ENCODE data around the gene C11orf86. TPM values are rescaled to one million over a fixed set of nuclear protein-coding genes. Genes with fewer than 3 reads are reported as not detected.
A peak's percentile ranks its signal among the peaks of the same experiment; 100 is the strongest.

Gene C11orf86
- total and polyA plus RNA-seq, 2 experiments from 2014 or later, result not detected

GRCh38 chr11:66951927-66952337 is 23.2 kb upstream of the C11orf86 start:
- no peaks in the 10 kb centered on the region for H3K9me3 ChIP-seq (ENCODE audit: low read depth)
- H3K27ac ChIP-seq, result peak overlapping the region; percentile 18
- H3K27me3 ChIP-seq, result no peaks in the 10 kb centered on the region
- no peak for TF ChIP-seq CTCF (IDR thresholded peaks at IDR 0.05; ENCODE audit: low read depth, low read length)
- no peaks in the 10 kb centered on the region for H3K36me3 ChIP-seq
- H3K4me3 ChIP-seq, result no peak overlapping the region
- DNase-seq (ENCODE audit: low read depth in 1 of 2, low spot score in 1 of 2), result peak; percentile 45 to 48
- no peaks in the 10 kb centered on the region for H3K4me1 ChIP-seq (ENCODE audit: low read depth)

- Histone ChIP-seq H3K4me3 (no peak overlapping the region), H3K36me3 (no peaks in the 10 kb centered on the region), H3K27me3 (no peaks in the 10 kb centered on the region), H3K9me3 (ENCODE audit: low read depth) (no peaks in the 10 kb centered on the region), H3K4me1 (ENCODE audit: low read depth) (no peaks in the 10 kb centered on the region), H3K27ac (peak overlapping the region; percentile 30)
- TF ChIP-seq CTCF (IDR thresholded peaks at IDR 0.05; ENCODE audit: low read depth, low read length), result no peak
- no peak for DNase-seq (ENCODE audit: low read depth in 1 of 2, low spot score in 1 of 2)
These were observed 21.8 kb upstream of the C11orf86 start for GRCh38 chr11:66953081-66953833.

GRCh38 chr11:66956689-66957290 is 18.3 kb upstream of the C11orf86 start:
- no peak overlapping the region for H3K4me3 ChIP-seq
- DNase-seq (ENCODE audit: low read depth in 1 of 2, low spot score in 1 of 2), result peak; percentile 28 to 66

GRCh38 chr11:66957971-66958231 is 17.2 kb upstream of the C11orf86 start:
- DNase-seq (ENCODE audit: low read depth in 1 of 2, low spot score in 1 of 2), result no peak
- H3K27ac ChIP-seq, result peak overlapping the region; percentile 86

More at GRCh38 chr11:66956689-66957290, 18.3 kb upstream of the C11orf86 start:
- Histone ChIP-seq H3K27ac (no peak overlapping the region), H3K36me3 (no peaks in the 10 kb centered on the region), H3K9me3 (ENCODE audit: low read depth) (no peaks in the 10 kb centered on the region), H3K4me1 (ENCODE audit: low read depth) (peaks cover 7% of the 10 kb centered on the region), H3K27me3 (no peaks in the 10 kb centered on the region)
- TF ChIP-seq CTCF (IDR thresholded peaks at IDR 0.05; ENCODE audit: low read depth, low read length), result peak; percentile 29

GRCh38 chr11:66958232-66958955 is 16.7 kb upstream of the C11orf86 start, which contains the start of gene PC:
PC (minus strand) TSS chr11:66958383; CDS start chr11:66872159, 86,224 bp downstream.
- no peaks in the 10 kb centered on the region for H3K9me3 ChIP-seq (ENCODE audit: low read depth)
- peaks cover 7% of the 10 kb centered on the region for H3K4me1 ChIP-seq (ENCODE audit: low read depth)
- peak within 1 kb of the TSS; percentile 75 for H3K4me3 ChIP-seq
- H3K27ac ChIP-seq, result peak within 1 kb of the TSS; percentile 86
- TF ChIP-seq CTCF (IDR thresholded peaks at IDR 0.05; ENCODE audit: low read depth, low read length), result no peak
- H3K27me3 ChIP-seq, result no peaks in the 10 kb centered on the region
- no peaks in the 10 kb centered on the region for H3K36me3 ChIP-seq
- DNase-seq (ENCODE audit: low read depth in 1 of 2, low spot score in 1 of 2), result peak; percentile 100

More at GRCh38 chr11:66957971-66958231, 17.2 kb upstream of the C11orf86 start:
- Histone ChIP-seq H3K36me3 (no peaks in the 10 kb centered on the region), H3K4me3 (peak overlapping the region; percentile 75), H3K9me3 (ENCODE audit: low read depth) (no peaks in the 10 kb centered on the region), H3K27me3 (no peaks in the 10 kb centered on the region), H3K4me1 (ENCODE audit: low read depth) (peaks cover 7% of the 10 kb centered on the region)
- no peak for TF ChIP-seq CTCF (IDR thresholded peaks at IDR 0.05; ENCODE audit: low read depth, low read length)

Data from cardiac muscle cell (in vitro differentiated cells and primary cell).